Mesenchymal stem cell (in vitro differentiated cells and primary cell): ENCODE measurements around the gene FLT3LG.
A peak's percentile ranks its signal among the peaks of the same experiment; 100 is the strongest.

Experiments used
- DNase-seq: peaks from one replicate; pipeline ENCODE4 v3.0.0-alpha.2; 2013
- H2AFZ ChIP-seq: one replicate; pipeline ENCODE4 v1.6.1; 2013; ENCODE audit warnings: low read depth, mild to moderate bottlenecking, control low read depth, inconsistent platforms, low read length, moderate library complexity
- H2AK5ac ChIP-seq: 2 replicates; pipeline ENCODE4 v1.6.1; 2013; ENCODE audit warnings: low read length, moderate library complexity, mild to moderate bottlenecking, inconsistent platforms; ENCODE audit not compliant: severe bottlenecking
- H2BK120ac ChIP-seq: one replicate; pipeline ENCODE4 v1.6.1; 2013; ENCODE audit warnings: low read depth, mild to moderate bottlenecking, inconsistent platforms, low read length, moderate library complexity
- H2BK12ac ChIP-seq, 2 experiments: one replicate each; pipeline ENCODE4 v1.6.1; 2013; ENCODE audit warnings: inconsistent platforms in 2 of 2, low read length in 2 of 2, mild to moderate bottlenecking in 2 of 2, moderate library complexity in 2 of 2, control low read depth in 1 of 2
- H2BK15ac ChIP-seq: one replicate; pipeline ENCODE4 v1.6.1; 2013; ENCODE audit warnings: mild to moderate bottlenecking, low read depth, inconsistent platforms; ENCODE audit not compliant: poor library complexity, severe bottlenecking
- H2BK5ac ChIP-seq: 2 replicates; pipeline ENCODE4 v1.6.1; 2013; ENCODE audit warnings: low read depth, mild to moderate bottlenecking, low read length, control low read depth, inconsistent platforms; ENCODE audit not compliant: poor library complexity, severe bottlenecking
- H3K14ac ChIP-seq, 2 experiments: one replicate each; pipeline ENCODE4 v1.6.1; 2013; ENCODE audit warnings: inconsistent platforms in 2 of 2, low read length in 2 of 2, control low read depth in 1 of 2, mild to moderate bottlenecking in 1 of 2, moderate library complexity in 1 of 2
- H3K18ac ChIP-seq, 2 experiments: one replicate each; pipeline ENCODE4 v1.6.1; 2013; ENCODE audit warnings: inconsistent platforms in 2 of 2, low read length in 2 of 2, control low read depth in 1 of 2, low read depth in 1 of 2, mild to moderate bottlenecking in 1 of 2
- H3K23ac ChIP-seq, 2 experiments: one replicate each; pipeline ENCODE4 v1.6.1; 2013; ENCODE audit warnings: inconsistent platforms in 2 of 2, low read length in 2 of 2, mild to moderate bottlenecking in 2 of 2, moderate library complexity in 2 of 2, control low read depth in 1 of 2
- H3K27ac ChIP-seq: 2 replicates; pipeline ENCODE4 v1.5.1; 2013; ENCODE audit warnings: mild to moderate bottlenecking, moderate library complexity, low read length, control low read depth, inconsistent platforms; ENCODE audit not compliant: poor library complexity, severe bottlenecking
- H3K27me3 ChIP-seq, 2 experiments: 2 replicates each; pipeline versions ENCODE4 v1.6.1 to v1.7.0; 2013; ENCODE audit warnings: low read length in 2 of 2, mild to moderate bottlenecking in 2 of 2, moderate library complexity in 2 of 2, control low read depth in 1 of 2, inconsistent platforms in 1 of 2; ENCODE audit not compliant: control insufficient read depth in 1 of 2, insufficient read depth in 1 of 2
- H3K36me3 ChIP-seq, 2 experiments: 2 replicates each; pipeline versions ENCODE4 v1.6.1 to v1.7.0; 2013; ENCODE audit warnings: low read length in 2 of 2, control low read depth in 1 of 2, inconsistent platforms in 1 of 2, low read depth in 1 of 2, mild to moderate bottlenecking in 1 of 2; ENCODE audit not compliant: insufficient read depth in 2 of 2, control insufficient read depth in 1 of 2
- H3K4ac ChIP-seq, 2 experiments: one replicate each; pipeline ENCODE4 v1.6.1; 2013; ENCODE audit warnings: inconsistent platforms in 2 of 2, low read length in 2 of 2, mild to moderate bottlenecking in 2 of 2, moderate library complexity in 2 of 2, control low read depth in 1 of 2, low read depth in 1 of 2
- H3K4me1 ChIP-seq: 2 replicates; pipeline ENCODE4 v1.6.1; 2013; ENCODE audit warnings: low read depth, low read length, control low read depth; ENCODE audit not compliant: control insufficient read depth, insufficient read depth
- H3K4me2 ChIP-seq: 2 replicates; pipeline ENCODE4 v1.6.1; 2013; ENCODE audit warnings: low read length, mild to moderate bottlenecking, inconsistent platforms; ENCODE audit not compliant: poor library complexity, severe bottlenecking
- H3K4me3 ChIP-seq, 2 experiments: 2 replicates each; pipeline versions ENCODE4 v1.5.1 to v1.7.0; 2013; ENCODE audit warnings: low read length in 2 of 2, mild to moderate bottlenecking in 2 of 2, control low read depth in 1 of 2, low read depth in 1 of 2; ENCODE audit not compliant: insufficient read depth in 1 of 2
- H3K79me1 ChIP-seq: replicated peaks from 2 replicates; pipeline ENCODE4 v1.6.1; 2013; ENCODE audit warnings: mild to moderate bottlenecking, control low read depth, low read length, inconsistent platforms; ENCODE audit not compliant: poor library complexity, severe bottlenecking
- H3K9ac ChIP-seq: 2 replicates; pipeline ENCODE4 v1.7.0; 2013; ENCODE audit warnings: mild to moderate bottlenecking, low read length, moderate library complexity
- H3K9me3 ChIP-seq: 2 replicates; pipeline ENCODE4 v1.7.0; 2013; ENCODE audit warnings: mild to moderate bottlenecking, low read length; ENCODE audit not compliant: control insufficient read depth
- H4K8ac ChIP-seq: one replicate; pipeline ENCODE4 v1.6.1; 2013; ENCODE audit warnings: inconsistent platforms, mild to moderate bottlenecking, low read length, moderate library complexity
- H4K91ac ChIP-seq: one replicate; pipeline ENCODE4 v1.6.1; 2013; ENCODE audit warnings: mild to moderate bottlenecking, low read length, inconsistent platforms
- WGBS: methylation state at CpG from one replicate; pipeline ENCODE4 v1.1.7; 2013; ENCODE audit warnings: mixed read lengths; 5-methylcytosine and 5-hydroxymethylcytosine counted together

Gene FLT3LG

DNA sequence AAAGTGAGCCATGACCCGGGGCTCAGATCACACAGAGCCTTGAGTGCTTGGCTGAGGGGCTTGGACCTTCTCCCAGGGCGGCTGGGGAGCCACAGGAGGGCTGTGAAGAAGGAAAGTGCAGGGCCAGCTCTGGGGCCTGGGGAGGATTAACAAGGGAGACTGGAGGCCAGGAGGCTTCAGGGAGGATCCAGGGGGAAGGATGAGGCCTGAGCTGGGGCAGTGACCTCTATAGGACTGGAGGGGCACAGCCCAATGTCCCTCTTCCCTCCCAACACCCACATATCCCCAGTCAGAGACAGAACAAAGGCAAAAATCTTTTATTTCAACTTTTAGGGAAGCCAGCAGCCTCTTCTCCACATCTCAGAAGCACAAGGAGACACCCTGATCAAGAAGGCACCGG lies 28.0 kb upstream of the FLT3LG start:
- no peak for DNase-seq
- H2BK12ac ChIP-seq, result no peak overlapping the region
- no peak overlapping the region for H3K14ac ChIP-seq
- H3K4me1 ChIP-seq, result peaks cover 13% of the 10 kb centered on the region
- no peak overlapping the region for H4K91ac ChIP-seq
- peaks cover 12 to 43% of the 10 kb centered on the region in 2 experiments for H3K36me3 ChIP-seq
- H3K27me3 ChIP-seq, result peaks cover 13 to 14% of the 10 kb centered on the region in 2 experiments
- H3K27ac ChIP-seq, result no peak overlapping the region
- H3K4me3 ChIP-seq, result no peak overlapping the region
- H3K79me1 ChIP-seq, result peaks cover 23% of the 10 kb centered on the region
- no peak overlapping the region for H3K9ac ChIP-seq
- no peak overlapping the region for H2AK5ac ChIP-seq
- H3K4ac ChIP-seq, result no peak overlapping the region
- H2AFZ ChIP-seq, result no peak overlapping the region
- no peak overlapping the region for H2BK5ac ChIP-seq
- no peak overlapping the region for H2BK15ac ChIP-seq
- H2BK120ac ChIP-seq, result no peak overlapping the region
- H3K9me3 ChIP-seq, result no peaks in the 10 kb centered on the region
- H3K18ac ChIP-seq, result no peak overlapping the region
- no peak overlapping the region for H4K8ac ChIP-seq
- WGBS, result 97% methylated on average over 3 of the region's 3 CpGs
- no peak overlapping the region for H3K23ac ChIP-seq
- H3K4me2 ChIP-seq, result no peak overlapping the region

DNA sequence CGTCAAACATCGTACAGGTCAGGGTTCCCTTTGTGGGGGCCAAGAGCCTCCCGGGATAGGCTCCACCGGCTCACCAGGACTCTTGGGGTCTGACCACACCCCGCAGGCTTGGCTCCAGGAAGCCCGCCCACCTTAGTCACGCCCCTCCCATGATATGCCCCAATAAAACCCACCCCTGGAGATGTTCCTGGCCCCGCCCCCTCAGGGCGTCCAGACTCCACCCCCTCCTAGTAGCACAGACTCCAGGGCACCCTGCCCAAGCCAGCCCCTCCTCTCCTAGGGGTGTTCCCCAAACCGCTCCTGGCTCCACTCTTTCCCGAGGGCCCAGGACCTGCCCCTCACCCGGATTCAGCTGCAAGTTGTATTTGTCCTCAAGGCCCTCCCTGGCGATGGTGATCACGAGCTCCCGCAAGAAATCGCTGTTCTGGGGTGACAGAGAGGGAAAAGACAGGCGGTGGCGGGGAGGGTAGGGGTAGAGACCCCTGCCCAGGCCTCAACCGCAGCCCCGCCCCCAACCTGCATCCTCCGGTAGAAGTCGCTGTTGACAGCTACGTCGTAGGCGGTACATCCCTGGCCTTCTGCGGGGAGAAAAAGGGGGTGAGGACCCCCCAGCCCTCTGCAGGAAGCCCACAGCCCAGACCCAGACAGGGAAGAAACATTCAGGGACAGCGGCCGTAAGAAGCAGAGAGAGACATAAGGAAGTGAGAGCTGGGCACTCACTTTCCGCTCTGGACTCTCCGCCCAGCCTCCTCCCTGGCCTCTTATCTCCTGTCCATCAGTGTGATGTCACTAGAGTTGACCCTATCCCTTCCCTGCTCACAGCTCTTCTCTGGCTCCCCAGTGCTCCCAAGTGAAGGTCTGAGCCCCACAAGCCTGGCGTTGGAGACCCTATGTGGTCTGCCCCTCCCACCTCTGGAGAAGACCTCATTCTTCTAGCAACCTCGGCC lies 26.3 kb upstream of the FLT3LG start:
- Histone ChIP-seq H4K8ac (no peak overlapping the region), H2BK120ac (no peak overlapping the region), H2BK5ac (no peak overlapping the region), H3K4me3 (peak overlapping the region in 1 of 2 experiments; percentile 70), H2AFZ (no peak overlapping the region), H4K91ac (no peak overlapping the region), H2AK5ac (no peak overlapping the region), H2BK12ac (no peak overlapping the region), H3K36me3 (peaks cover 12 to 43% of the 10 kb centered on the region in 2 experiments), H3K4me1 (peaks cover 7% of the 10 kb centered on the region), H3K23ac (no peak overlapping the region), H3K18ac (no peak overlapping the region), H2BK15ac (no peak overlapping the region), H3K4ac (no peak overlapping the region), H3K14ac (no peak overlapping the region), H3K9me3 (no peaks in the 10 kb centered on the region), H3K4me2 (no peak overlapping the region), H3K79me1 (peaks cover 23% of the 10 kb centered on the region), H3K27ac (no peak overlapping the region), H3K9ac (peak overlapping the region; percentile 71), H3K27me3 (no peaks in the 10 kb centered on the region)
- no peak for DNase-seq
- WGBS, result 90% methylated on average over 32 of the region's 32 CpGs

DNA sequence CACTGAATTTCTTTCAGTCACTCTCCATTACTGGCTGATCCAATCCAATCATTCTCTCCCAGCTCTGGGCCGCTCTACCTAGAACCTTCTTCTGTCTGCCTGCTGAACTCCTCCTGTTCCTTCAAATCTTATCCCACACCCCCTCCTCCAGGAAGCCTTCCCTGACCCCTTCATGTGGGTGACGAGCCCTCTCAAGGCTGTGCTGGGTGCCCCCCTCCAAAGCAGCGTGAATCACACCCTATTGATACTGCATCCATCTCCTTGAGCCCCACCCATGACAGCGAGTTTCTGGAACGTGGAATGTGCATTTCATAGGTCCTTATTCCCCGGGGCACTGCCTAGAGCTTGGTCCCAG lies 25.6 kb upstream of the FLT3LG start:
- H3K4me2 ChIP-seq, result no peak overlapping the region
- H3K9ac ChIP-seq, result peak overlapping the region; percentile 71
- H4K8ac ChIP-seq, result no peak overlapping the region
- no peak overlapping the region for H2BK15ac ChIP-seq
- H3K4me3 ChIP-seq, result peak overlapping the region in 1 of 2 experiments; percentile 70
- no peak overlapping the region for H3K14ac ChIP-seq
- 94% methylated on average over 6 of the region's 6 CpGs for WGBS
- peaks cover 12 to 43% of the 10 kb centered on the region in 2 experiments for H3K36me3 ChIP-seq
- H3K9me3 ChIP-seq, result no peaks in the 10 kb centered on the region
- DNase-seq, result no peak
- peaks cover 23% of the 10 kb centered on the region for H3K79me1 ChIP-seq
- no peaks in the 10 kb centered on the region for H3K27me3 ChIP-seq
- H2AK5ac ChIP-seq, result no peak overlapping the region
- no peak overlapping the region for H3K4ac ChIP-seq
- no peak overlapping the region for H2BK120ac ChIP-seq
- no peak overlapping the region for H3K27ac ChIP-seq
- H3K4me1 ChIP-seq, result peaks cover 5% of the 10 kb centered on the region
- no peak overlapping the region for H2BK5ac ChIP-seq
- H3K23ac ChIP-seq, result no peak overlapping the region
- no peak overlapping the region for H3K18ac ChIP-seq
- H2BK12ac ChIP-seq, result no peak overlapping the region
- no peak overlapping the region for H2AFZ ChIP-seq
- H4K91ac ChIP-seq, result no peak overlapping the region

DNA sequence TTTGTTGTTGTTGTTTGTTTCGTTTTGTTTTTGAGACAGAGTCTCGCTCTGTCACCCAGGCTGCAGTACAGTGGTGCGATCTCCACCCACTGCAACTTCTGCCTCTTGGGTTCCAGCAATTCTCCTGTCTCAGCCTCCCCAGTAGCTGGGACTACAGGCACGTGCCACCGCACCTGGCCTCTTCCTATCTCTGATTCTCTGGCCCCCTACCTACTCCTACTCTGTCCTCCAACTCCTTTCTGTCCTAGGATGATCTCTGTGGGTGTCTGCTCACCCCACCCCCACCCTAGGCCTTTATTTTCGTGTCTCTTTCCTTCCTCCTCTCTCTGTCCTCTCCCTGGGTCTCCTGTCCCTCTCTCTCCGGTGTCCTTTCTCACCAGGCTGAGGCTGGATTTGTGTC lies 23.6 kb upstream of the FLT3LG start:
- Histone ChIP-seq H3K4me3 (peak overlapping the region in 1 of 2 experiments; percentile 90), H3K23ac (no peak overlapping the region), H3K4me1 (peaks cover 9% of the 10 kb centered on the region), H2BK5ac (no peak overlapping the region), H4K91ac (no peak overlapping the region), H4K8ac (no peak overlapping the region), H2BK120ac (no peak overlapping the region), H3K4me2 (peak overlapping the region; percentile 36), H3K4ac (no peak overlapping the region), H3K18ac (no peak overlapping the region), H3K9ac (peak overlapping the region; percentile 89), H2BK15ac (no peak overlapping the region), H3K36me3 (peaks cover 12 to 43% of the 10 kb centered on the region in 2 experiments), H3K79me1 (peaks cover 32% of the 10 kb centered on the region), H2BK12ac (no peak overlapping the region), H3K14ac (no peak overlapping the region), H3K9me3 (no peaks in the 10 kb centered on the region), H2AFZ (no peak overlapping the region), H3K27ac (no peak overlapping the region), H2AK5ac (peak overlapping the region; percentile 5), H3K27me3 (no peaks in the 10 kb centered on the region)
- WGBS, result 90% methylated on average over 7 of the region's 7 CpGs
- no peak for DNase-seq
